HG03139 (cell line): ENCODE results near the gene TNIK.

Experiments
- ATAC-seq: cut with Tn5 transposase; IDR thresholded peaks from one replicate; pipeline ENCODE4 v1.9.1; 2021; ENCODE audit not compliant: unreplicated experiment

The TNIK gene

DNA sequence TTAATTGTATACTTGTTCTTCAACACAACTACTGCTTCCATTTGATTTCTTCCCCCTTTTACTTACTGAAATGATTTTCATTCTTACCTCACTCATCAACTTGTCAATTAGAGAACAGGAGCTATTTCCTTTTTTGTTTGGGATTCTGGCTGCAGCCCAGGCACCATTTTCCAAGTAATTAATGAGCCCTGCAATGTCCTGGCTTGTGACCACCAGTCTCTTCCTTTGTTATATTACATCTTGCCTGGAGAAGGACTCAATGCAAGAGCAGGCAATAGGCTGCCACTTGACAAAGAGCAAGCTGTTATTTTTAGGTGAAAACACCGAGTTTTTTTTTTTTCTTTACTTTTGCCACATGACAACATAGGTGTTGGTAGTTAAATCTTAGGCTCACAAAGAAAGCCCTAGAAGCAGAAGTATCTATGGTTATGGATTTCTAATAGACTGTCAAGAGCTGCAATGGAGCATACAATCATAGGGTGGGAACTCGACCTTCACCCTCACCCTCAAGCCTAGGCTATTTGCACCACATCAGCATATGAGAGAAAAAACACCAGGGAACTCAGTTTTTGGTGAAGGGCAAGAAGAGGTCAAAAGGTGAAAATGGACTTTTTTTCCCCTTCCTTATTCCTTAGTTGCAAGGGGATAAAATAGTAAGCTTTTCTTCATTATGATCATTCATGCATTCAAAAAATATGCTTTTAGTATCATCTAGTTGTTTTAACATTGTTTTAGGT is 114.9 kb downstream of the TNIK start:
- ATAC-seq, result no peak

DNA sequence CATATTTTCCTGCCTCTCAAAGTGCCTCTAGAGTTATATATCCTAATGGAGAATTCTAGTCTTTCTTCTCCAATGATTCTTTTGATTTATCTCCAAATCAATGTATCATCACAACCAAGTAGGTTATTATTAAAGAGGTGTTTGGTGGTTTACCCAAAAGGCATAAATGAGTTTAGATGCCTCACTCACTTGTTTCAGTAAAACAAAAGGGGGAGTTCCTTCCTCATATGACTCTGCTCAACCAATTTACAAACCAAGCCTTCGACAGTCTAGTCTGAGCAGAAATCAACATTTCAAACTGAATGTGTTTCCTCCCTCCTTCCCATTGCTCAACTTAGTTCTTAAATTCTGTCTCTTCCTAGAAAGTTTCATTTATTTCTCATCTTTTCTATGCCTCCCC is 116.5 kb downstream of the TNIK start:
- ATAC-seq, result no peak

DNA sequence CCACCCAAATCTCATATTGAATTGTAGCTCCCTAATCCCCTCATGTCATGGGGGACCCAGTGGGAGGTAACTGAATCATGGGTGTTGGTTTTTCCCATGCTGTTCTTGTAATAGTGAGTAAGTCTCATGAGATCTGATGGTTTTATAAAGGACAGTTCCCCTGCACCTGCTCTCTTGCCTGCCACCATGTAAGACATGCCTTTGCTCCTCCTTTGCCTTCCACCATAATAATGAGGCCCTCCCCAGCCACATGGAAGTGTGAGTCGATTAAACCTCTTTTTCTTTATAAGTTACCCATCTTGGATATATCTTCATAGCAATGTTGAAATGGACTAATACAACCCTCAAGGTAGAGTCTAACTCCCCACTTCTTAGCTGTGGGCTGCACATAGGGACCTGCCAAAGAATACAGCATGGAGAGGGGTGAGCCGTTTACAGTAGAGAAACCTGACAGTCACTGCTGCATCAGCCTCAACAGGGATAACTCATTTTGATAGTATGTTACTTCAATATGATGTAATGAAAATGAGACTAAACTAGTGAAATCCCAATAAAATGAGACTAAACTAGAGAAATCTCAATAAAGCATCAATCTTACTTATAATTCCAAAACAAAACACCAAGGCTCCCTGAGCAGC is 117.3 kb downstream of the TNIK start:
- ATAC-seq, result no peak

DNA sequence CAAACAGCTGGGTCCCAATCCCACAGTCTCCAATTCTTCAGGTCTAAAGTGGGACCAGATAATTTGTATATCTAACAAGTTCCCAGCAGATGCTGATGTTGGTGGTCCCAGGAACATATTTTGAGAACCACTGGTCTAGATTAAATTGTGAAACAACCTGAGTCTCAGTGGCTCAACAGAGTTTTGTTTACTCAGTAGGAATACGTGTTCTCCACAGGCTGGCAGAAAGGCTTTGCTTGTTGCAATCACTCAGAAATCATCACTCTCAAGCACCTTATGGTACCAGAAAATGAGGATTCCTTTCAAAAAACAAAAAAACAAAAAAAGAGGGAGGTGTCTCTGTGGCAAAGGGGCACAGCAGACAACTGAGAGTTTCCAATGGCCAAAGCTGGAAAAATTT is 118.0 kb downstream of the TNIK start:
- ATAC-seq, result no peak

- ATAC-seq, result no peak
Measured at GRCh38 chr3:171340434-171340833, 119.8 kb downstream of the TNIK start.

DNA sequence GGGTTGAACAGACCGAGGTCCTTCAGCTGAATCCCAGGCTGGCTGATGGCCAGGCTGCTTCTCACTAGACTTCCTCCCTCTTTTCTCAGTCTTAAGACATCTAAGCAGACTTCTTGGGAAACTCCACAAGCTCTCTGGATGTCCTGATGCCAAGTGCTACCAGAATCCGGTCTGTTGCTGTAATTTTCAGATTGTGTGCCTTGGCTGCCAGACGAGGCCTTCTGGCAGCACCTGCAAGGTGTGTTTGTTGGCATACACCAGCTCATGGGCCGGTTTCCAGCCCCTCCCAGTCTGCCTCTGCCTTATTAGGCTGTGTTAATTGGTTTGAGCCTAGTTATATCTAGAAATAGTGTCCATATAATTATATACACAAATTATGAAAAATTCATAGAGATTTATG is 120.6 kb downstream of the TNIK start:
- ATAC-seq, result no peak

DNA sequence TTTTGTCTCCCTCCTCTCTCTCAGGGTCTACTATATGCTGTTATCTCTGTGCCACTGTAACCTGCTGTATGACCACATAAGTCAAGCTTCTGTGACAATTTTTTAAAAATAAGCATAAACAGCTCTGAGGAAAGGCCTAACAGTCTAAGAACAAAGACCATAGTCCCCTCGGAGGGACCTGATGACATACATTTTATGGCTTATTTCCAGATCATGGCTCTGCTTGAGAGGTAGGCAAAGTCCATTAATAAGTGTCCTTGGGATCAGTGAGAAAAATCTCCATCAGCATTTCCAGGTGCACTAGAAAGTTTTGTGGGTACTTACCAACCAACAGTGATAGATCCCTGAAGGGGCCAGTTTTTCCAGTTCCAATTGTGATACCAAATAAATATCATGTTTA is 123.8 kb downstream of the TNIK start:
- ATAC-seq, result no peak

GRCh38 chr3:171335559-171335958 is 124.6 kb downstream of the TNIK start:
- ATAC-seq, result no peak

DNA sequence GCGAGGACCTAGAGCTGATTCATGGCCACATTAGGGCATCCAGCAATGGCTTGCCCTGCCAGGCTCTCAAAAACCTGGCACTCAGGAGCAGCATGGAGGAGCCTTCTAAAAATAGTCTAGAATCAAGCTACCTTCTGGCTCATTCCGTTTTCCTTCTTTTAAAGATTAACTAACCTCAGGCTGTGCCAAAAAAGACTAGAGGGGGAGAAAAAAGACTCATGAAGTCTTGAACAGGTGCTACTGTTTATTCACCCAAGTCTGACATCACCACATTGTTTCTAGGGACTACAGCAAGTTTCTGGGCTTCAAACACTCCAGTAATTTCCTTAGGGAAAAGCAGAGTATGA is 125.8 kb downstream of the TNIK start:
- no peak for ATAC-seq

GRCh38 chr3:171333784-171334464 is 126.3 kb downstream of the TNIK start:
- ATAC-seq, result no peak

- ATAC-seq, result no peak
Measured at GRCh38 chr3:171330938-171331337, 129.3 kb downstream of the TNIK start.

GRCh38 chr3:171329746-171330145 is 130.5 kb downstream of the TNIK start:
- ATAC-seq, result no peak

GRCh38 chr3:171328419-171329082 is 131.7 kb downstream of the TNIK start:
- no peak for ATAC-seq

DNA sequence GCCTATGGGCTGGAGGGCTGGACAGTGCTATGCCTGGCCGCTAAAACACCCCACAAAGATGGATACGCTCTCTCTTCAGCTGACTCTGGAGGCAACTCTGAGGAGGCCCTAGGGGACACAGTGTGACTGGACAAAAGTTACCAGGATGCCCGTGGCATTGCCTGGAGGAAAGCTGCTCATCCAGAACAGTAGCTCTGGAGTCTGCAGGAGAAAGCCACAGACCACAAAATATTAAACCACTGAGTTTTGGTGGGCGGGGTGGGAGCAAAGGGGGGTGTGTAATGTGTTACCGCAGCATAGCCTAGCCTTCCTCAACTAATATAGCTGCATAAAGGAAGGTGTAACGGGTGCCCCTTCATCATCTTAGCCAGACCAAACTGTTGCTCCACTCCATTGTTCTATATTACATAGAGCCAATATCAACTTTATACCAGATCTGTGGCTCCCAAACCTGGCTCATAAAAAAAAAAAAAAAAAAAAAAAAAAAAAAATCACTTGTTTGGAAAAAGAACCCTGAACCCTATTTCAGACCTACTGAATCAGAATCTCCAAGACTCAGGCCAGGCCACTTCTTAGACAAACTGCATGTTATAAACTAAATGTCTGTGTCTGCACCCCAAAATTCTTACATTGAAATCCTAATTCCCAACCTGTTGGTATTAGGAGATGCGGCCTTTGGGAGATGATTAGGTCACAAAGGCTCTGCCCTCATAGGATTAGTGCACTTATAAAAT is 132.6 kb downstream of the TNIK start:
- ATAC-seq, result no peak

GRCh38 chr3:171326717-171327440 is 133.3 kb downstream of the TNIK start:
- no peak for ATAC-seq

- no peak for ATAC-seq
Measured at GRCh38 chr3:171323938-171324536, 136.2 kb downstream of the TNIK start.

DNA sequence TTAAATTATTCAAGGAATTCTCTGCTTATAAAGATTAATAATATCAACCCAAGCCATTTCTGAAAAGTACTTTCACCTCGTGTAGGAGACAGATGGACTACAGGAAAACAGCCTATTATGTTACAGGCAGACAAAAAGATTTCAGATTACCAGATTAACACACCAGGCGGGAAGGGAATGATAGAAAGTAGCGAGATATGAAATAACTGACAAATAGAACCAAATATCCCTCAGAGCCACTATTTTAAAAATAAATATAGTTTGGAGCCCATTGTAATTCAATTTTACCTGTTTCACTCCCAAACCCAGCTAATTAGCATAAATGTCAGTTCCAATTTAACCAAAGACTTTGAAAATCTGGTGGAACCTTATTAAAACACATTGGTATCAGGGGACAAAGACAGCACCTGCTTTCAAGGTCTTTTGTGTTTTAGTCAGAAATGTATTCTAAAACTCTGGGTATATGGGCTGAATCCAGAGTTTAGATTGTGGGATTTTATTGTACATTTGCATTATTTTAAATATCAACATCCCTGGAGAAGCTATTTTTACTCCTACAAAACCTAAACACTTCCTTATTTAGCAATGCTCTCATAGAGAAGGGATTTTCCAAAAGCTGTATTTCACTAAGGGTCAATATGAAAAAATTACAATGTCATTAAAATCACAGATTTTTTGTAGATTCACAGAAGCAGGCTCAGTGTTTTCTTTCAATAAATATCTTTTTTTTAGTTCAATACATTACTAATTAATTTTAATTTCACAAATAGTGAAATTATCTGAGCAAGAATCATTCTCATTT is 138.4 kb downstream of the TNIK start:
- no peak for ATAC-seq

DNA sequence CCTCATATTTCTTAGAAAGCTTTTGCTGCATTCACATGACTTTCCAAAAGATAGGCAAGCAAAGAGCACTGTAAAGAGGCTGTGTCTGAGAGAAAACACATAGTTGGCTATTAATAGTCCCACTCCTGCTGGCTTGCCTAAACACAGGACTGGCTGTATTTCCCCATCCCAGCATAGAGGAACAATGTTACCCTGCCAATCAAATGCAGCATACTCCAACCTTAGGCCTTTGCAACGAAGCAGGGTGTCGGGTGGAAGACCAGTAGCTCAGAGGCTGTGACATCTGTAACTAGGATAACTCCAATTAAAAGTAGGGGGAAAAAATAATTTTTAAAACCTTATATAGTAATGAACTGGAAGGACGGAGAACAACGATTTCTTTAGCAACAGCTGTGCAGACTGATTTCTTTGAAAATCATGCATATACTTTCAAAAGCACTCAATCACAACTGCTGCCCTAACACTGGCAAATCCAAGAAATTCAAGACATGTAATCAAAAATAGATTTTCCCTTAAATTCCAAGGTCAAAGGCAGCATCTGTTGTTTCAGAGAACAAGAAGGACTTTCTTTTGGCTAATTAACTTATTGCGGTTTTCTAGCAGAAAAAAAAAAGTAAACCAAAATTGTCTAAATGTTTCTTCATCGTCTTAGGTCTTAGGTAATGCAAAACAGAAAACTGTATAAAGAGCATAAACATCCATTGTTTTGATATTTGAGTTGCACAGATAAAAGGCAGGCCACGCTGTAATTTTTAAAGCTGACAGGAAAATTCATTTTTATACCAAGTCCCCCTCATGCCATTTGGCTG is 139.3 kb downstream of the TNIK start:
- no peak for ATAC-seq
